Measurements from ENCODE around the gene SBK2.
A peak's percentile ranks its signal among the peaks of the same experiment; 100 is the strongest.
"Not testable (repeated sequence)": the region's sequence is repeated elsewhere in the genome, so short reads cannot be mapped to it uniquely, and the experiment has no call there.

SBK2 gene

DNA sequence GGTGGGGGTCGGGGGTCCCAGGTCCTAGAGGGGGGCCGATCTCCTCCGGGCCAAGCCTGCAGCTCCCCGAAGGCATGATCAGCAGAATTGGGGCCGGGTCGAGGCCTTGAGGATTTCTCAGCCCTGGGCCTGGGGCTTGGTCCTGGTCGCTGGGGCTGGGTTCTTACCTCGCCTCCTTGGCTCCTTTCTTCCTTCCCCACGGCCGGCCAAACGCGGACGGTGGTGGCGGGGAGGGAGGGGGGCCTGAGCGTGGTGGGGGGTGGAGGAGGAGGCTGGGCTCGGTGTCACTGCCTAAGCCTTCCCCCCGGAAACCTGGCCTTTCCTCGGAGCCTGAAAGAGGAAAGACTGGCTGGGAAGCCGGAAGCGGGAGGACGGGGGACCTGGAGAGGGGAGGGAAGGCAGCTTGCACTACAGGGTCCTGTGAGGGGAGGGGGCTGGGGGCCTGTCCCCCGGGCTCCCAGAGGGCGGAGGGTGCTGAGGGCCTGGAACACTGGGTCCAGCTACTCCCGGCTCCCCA lies 43.8 kb upstream of the SBK2 start, which contains the start of gene ZNF579:
Gene ZNF579 (minus strand): TSS at position 221 of the 517 bp plus-strand sequence. CDS start 1,209 bp downstream, outside the sequence.
- Histone ChIP-seq H3K27me3 (no peaks in the 10 kb centered on the region), H3K9ac (peak within 1 kb of the TSS; percentile 84 to 94 (median 89)), H3K36me3 (peaks cover 25 to 39% (median 36%) of the 10 kb centered on the region in 11 experiments), H3K9me3 (replicated peaks in 1 of 11) (no peaks in the 10 kb centered on the region), H3K4me1 (peaks cover 16 to 33% (median 29%) of the 10 kb centered on the region in 10 experiments; a peak in 19 of 20 replicates), H4K20me1 (peaks cover 0 to 38% (median 20%) of the 10 kb centered on the region in 11 experiments; a peak in 13 of 22 replicates), H3K27ac (peak within 1 kb of the TSS; percentile 71 to 90 (median 85)), H3K4me3 (peak within 1 kb of the TSS; percentile 69 to 94 (median 82)), H3K4me2 (peak within 1 kb of the TSS; percentile 75 to 94 (median 90))
- TF ChIP-seq Cebpa-rat (IDR thresholded peaks at IDR 0.05) = no peak

DNA sequence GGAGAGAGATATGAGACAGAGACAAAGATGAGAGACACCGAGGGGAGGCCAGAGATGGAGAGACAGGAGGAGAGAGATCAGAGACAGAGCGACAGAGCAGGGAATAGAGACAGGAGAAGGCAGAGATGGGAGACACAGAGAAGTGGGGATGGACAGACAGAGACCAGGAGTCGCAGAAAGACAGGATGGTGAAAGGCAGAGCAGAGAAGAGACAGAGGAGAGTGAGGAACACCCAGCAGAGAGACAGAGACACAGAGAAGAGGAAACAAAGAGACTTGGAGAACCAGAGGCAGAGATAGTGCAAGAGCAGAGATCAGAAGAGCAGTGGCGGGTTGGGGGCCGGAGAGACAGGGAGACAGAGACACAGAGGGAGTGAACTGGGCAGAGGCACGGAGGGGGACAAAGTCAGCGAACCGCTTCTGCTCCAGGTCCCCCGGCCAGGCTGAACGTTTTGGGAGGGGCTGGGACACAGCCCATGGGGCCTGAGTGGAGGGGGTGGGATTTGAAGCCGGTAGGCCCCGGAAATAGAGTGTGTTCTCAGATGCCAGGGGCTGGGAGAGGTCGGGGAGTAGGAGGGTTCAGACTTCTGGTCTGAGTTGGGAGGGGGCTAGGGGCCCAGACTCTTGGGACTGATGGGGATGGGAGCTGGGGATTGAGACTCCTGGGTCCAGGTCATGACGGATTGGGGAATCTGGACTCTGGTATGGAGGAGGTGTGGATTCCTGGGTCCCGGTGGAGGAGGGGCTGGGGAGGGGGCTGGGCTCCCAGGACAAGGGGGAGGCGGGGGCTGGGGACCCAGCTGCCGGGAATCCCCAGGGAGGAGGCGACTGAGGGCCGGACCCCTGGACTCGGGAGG lies 43.1 kb upstream of the SBK2 start:
- H3K27ac ChIP-seq = peak overlapping the region; percentile 71 to 90 (median 85)
- TF ChIP-seq Cebpa-rat (IDR thresholded peaks at IDR 0.05) = no peak
- no peaks in the 10 kb centered on the region for H3K9me3 ChIP-seq (replicated peaks in 1 of 11)
- peak overlapping the region; percentile 84 to 94 (median 89) for H3K9ac ChIP-seq
- peaks cover 15 to 27% (median 23%) of the 10 kb centered on the region in 10 experiments; a peak in 19 of 20 replicates for H3K4me1 ChIP-seq
- H3K4me3 ChIP-seq = peak overlapping the region; percentile 69 to 94 (median 82)
- H3K36me3 ChIP-seq = peaks cover 25 to 44% (median 36%) of the 10 kb centered on the region in 11 experiments
- no peaks in the 10 kb centered on the region for H3K27me3 ChIP-seq
- peak overlapping the region; percentile 75 to 94 (median 90) for H3K4me2 ChIP-seq
- peaks cover 0 to 38% (median 20%) of the 10 kb centered on the region in 11 experiments; a peak in 13 of 22 replicates for H4K20me1 ChIP-seq

DNA sequence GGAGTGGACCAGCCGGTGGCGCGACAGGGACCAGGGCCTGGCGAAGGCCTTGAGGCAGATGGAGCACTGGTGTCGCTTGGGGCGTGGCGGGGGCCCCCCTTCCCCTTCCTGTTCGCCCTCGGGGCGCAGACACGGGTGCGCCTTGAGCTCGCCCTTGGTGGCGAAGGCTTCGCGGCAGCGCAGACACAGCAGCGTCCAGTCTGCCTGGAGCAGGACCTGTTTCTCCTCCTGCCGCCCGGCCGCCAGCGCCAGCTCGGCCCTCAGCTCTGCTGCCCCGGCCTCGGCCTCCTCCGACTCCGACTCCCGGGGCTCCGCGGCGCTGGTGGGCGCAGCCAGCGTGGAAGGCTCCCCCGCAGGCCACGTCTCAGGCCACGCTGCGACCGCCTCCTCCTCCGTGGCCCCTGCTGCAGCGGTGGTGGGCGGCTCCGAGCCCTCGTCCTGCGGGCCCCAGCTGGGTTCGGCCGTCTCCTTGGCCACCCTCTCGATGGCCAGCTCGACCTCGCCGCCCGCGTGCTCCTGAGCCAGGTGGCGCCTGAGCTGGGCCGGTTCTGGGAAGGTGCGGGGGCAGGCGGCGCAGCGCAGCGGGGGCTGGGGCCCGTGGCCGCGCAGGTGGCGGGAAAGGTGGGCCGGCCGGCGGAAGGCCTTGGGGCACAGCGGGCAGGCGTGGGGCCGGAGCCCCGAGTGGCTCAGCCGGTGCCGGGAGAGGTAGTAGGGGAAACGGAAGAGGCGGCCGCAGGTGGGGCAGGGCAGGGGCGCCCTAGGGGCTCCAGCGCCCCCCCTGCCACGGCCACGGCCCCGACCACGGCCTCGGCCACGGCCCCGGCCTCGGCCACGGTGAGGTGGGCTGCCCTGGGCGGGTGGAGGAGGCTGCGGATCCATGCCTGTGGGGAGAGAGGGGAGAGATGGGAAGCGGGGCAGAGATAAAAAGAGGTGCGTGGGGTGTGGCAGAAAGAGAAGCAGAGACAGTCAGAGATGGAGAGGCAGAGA lies 42.1 kb upstream of the SBK2 start:
- peaks cover 25 to 44% (median 36%) of the 10 kb centered on the region in 11 experiments for H3K36me3 ChIP-seq
- TF ChIP-seq Cebpa-rat (IDR thresholded peaks at IDR 0.05) = no peak
- H3K27me3 ChIP-seq = no peaks in the 10 kb centered on the region
- H3K4me2 ChIP-seq = peak overlapping the region; percentile 75 to 94 (median 90)
- peak overlapping the region; percentile 71 to 90 (median 85); a peak in 20 of 22 replicates for H3K27ac ChIP-seq
- H3K9me3 ChIP-seq (replicated peaks in 1 of 11) = no peaks in the 10 kb centered on the region
- H4K20me1 ChIP-seq = peaks cover 0 to 38% (median 20%) of the 10 kb centered on the region in 11 experiments; a peak in 13 of 22 replicates
- peak overlapping the region; percentile 84 to 94 (median 89) for H3K9ac ChIP-seq
- H3K4me3 ChIP-seq = peak overlapping the region; percentile 69 to 94 (median 82)
- H3K4me1 ChIP-seq = peaks cover 10 to 35% (median 23%) of the 10 kb centered on the region in 10 experiments; a peak in 19 of 20 replicates

DNA sequence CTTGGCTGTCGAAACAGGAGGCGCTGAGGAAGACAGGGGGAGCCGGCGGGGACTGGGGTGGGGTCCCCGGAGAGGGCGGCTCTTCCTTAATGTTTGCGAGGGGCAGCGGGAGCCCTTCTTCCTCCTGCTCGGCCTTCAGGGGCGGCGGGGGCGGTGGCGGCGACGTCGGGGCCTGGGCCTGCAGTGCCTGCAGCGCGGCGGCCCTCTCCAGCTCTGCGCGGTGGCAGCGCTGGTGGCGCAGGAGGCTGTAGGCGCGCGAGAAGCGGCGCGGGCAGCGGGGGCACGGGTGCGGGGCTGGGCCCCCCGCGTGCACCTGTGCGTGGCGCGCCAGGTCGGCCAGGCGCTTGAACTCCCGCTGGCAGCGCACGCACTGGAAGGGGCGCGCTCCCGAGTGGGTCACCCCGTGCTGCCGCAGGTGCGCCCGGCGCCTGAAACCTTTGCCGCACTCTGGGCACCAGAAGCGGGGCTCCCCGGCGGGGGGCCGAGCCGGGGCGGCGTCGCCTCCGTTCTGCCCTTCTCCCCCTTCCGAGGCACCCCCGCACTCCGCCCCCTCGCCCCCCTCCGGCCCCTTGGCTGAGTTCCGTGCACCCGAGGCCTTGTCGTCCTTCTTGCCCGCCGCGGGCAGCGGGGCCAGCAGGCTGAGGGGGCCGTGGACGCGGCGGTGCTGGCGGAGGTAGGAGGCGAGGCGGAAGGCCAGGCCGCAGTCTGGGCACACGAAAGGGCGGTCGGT lies 41.3 kb upstream of the SBK2 start:
- no peaks in the 10 kb centered on the region for H3K27me3 ChIP-seq
- no peaks in the 10 kb centered on the region for H3K9me3 ChIP-seq (replicated peaks in 1 of 11)
- peaks cover 0 to 38% (median 20%) of the 10 kb centered on the region in 11 experiments; a peak in 13 of 22 replicates for H4K20me1 ChIP-seq

DNA sequence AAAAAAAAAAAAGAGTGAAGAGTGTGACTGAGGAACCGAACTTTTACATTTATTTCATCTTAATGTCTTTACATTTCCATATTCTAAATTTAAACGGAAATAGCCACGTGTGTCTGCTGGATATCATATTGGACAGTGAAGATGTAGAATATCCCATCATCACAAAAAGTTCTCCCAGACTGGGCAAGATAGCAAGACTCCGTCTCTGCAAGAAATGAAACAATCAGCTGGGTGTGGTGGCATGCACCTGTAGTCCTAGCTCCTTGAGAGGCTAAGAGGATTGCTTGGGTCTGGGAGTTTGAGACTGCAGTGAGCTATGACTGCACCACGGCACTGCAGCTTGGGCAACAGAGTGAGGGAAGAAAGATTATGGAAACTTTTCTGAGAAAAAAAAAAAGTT lies 39.8 kb upstream of the SBK2 start:
- Histone ChIP-seq H3K4me2 (no peak overlapping the region), H3K27ac (no peak overlapping the region), H4K20me1 (peaks cover 0 to 38% (median 20%) of the 10 kb centered on the region in 11 experiments; a peak in 13 of 22 replicates), H3K27me3 (no peaks in the 10 kb centered on the region), H3K9ac (no peak overlapping the region), H3K9me3 (replicated peaks in 1 of 11) (no peaks in the 10 kb centered on the region), H3K4me3 (no peak overlapping the region), H3K4me1 (peaks cover 9 to 32% (median 21%) of the 10 kb centered on the region in 10 experiments; a peak in 19 of 20 replicates), H3K36me3 (peaks cover 25 to 44% (median 36%) of the 10 kb centered on the region in 11 experiments)
- no peak for TF ChIP-seq Cebpa-rat (IDR thresholded peaks at IDR 0.05)

More for the DNA sequence above, 41.3 kb upstream of the SBK2 start:
- H3K4me3 ChIP-seq = no peak overlapping the region; a peak in 1 of 20 replicates
- H3K4me2 ChIP-seq = 0 out of 22 replicates have a peak overlapping the region, but pooled peaks of 1 of the 11 experiments have one; percentile 92
- H3K9ac ChIP-seq = no peak overlapping the region; a peak in 2 of 22 replicates
- H3K4me1 ChIP-seq = peaks cover 10 to 35% (median 23%) of the 10 kb centered on the region in 10 experiments; a peak in 19 of 20 replicates
- peaks cover 25 to 44% (median 36%) of the 10 kb centered on the region in 11 experiments for H3K36me3 ChIP-seq
- no peak for TF ChIP-seq Cebpa-rat (IDR thresholded peaks at IDR 0.05)
- H3K27ac ChIP-seq = no peak overlapping the region

DNA sequence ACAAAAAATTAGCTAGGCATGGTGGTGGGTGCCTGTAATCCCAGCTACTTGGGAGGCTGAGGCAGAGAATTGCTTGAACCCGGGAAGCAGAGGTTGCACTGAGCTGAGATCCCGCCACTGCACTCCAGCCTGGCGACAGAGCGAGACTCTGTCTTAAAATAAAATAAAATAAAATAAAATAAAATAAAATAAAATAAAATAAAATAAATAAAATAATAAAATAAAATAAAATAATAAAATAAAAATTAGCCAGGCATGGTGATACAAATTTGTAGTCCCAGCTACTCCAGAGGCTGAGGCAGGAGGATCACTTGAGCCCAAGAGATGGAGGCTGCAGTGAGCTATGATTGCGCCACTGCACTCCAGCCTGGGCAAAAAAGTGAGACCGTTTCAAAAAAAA lies 37.0 kb upstream of the SBK2 start:
- not testable (repeated sequence) for H3K4me2 ChIP-seq; H3K9ac ChIP-seq; H3K4me3 ChIP-seq; H3K27me3 ChIP-seq; H3K27ac ChIP-seq; H3K9me3 ChIP-seq (replicated peaks in 1 of 11)
- H3K4me1 ChIP-seq = peaks cover 0 to 13% (median 4%) of the 10 kb centered on the region in 10 experiments; a peak in 11 of 20 replicates
- H4K20me1 ChIP-seq = peaks cover 0 to 29% (median 13%) of the 10 kb centered on the region in 11 experiments; a peak in 13 of 22 replicates
- H3K36me3 ChIP-seq = peaks cover 21 to 37% (median 31%) of the 10 kb centered on the region in 11 experiments

DNA sequence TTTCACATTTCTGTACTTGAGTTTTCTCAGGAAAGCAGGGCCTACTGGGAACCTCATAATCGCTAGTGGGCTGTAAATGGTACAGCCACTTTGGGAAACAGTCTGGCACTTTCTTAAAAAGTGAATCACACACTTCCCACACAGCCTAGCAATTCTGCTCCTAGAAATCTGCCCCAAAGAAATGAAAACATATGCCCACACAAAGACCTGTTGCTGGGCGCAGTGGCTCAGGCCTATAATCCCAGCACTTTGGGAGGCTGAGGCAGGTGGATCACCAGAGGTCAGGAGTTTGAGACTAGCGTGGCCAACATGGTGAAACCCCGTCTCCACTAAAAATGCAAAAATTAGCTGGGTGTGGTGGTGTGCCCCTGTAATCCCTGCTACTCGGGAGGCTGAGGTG lies 32.5 kb upstream of the SBK2 start:
- H3K9me3 ChIP-seq (replicated peaks in 1 of 11); H3K27ac ChIP-seq; H3K4me2 ChIP-seq; H3K9ac ChIP-seq; H3K36me3 ChIP-seq; H3K4me3 ChIP-seq; H4K20me1 ChIP-seq; H3K27me3 ChIP-seq: not testable (repeated sequence)
- H3K4me1 ChIP-seq = peaks cover 0 to 12% (median 2%) of the 10 kb centered on the region in 10 experiments; a peak in 7 of 20 replicates
